HG02798 (cell line): ENCODE results near the gene RAVER1.
A peak's percentile ranks its signal among the peaks of the same experiment; 100 is the strongest.

Experiments
- ATAC-seq: cut with Tn5 transposase; IDR thresholded peaks from one replicate; pipeline ENCODE4 v1.9.1; 2021; ENCODE audit warnings: mild to moderate bottlenecking; ENCODE audit not compliant: unreplicated experiment, poor library complexity

Gene RAVER1

GRCh38 chr19:10321417-10321797 is 11.9 kb downstream of the RAVER1 start:
- no peak for ATAC-seq

DNA sequence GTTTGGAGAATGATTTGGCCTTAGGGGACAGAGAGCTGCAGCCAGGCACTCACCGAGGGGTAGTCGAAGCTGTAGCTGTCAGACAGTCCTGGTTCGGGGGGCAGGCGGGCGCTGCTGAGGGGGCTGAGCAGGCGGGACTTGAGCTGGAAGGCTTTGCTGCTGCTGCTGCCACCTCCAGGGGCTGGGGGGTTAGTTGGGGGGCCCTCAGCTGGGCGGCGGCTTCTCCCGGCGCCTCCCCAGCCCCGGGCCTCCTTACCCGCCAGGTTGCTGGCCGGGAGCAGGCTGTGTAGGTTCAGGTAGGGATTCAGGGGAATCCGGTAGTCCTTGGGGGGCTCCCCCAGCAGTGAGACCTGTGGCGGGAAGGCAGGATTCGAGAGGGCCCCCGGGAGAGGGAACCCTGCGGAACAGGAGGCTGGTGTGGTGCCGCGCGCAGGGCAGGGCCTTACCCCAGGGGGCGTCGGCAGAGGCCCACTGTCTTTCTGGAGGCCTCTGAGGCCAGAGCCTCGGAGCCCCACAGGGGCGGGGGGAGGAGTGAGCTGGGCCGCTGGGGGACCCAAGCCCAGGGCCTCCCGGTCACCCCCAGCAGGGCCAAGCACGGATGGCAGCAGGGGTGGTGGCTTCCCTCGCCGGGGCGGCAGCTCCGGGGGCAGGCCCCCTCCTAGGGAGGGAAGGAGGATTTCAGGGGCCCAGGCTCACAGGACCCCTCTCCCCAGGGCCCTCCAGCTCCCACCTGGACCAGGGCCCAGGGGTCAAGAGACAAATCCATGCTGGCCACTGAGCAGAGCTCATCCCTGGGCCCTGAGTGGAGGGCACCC is 12.5 kb downstream of the RAVER1 start:
- no peak for ATAC-seq

DNA sequence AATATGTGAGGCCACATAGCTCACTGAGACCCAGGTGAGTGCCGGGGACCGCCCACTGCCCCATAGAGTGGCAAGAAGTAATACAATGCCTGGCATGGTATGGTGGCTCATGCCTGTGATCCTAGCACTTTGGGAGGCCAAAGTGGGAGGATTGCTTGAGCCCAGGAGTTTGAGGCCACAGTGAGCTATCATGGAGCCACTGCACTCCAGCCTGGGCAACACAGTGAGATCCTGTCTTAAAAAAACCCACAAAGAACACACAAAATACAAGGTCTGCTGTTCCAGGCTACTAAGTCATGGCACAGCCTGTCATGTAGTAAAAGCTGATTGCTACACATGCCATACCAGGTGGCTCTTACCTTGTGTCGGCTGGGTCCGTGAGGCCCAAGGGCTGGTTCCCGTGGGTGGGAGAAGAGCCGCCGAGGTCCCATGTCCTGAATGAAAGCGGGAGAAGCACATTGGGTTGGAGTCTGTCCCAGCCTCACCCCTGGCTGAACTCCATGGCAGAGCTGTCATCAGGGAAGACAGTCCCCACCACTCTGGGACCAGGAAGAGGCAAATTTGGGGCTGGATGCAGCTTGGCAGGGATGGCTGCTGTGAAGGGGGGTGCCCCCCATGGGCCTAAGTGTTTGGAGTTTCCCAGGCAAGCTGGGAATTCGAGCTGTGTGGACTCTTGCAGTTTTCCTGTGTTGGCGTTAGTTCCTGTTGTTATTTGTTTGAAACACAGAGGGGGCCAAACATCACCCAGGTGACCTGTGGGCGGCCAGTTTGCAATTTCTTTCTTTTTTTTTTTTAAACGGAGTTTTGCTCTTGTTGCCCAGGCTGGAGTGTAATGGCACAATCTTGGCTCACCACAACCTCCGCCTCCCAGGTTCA is 14.3 kb downstream of the RAVER1 start:
- ATAC-seq = no peak

DNA sequence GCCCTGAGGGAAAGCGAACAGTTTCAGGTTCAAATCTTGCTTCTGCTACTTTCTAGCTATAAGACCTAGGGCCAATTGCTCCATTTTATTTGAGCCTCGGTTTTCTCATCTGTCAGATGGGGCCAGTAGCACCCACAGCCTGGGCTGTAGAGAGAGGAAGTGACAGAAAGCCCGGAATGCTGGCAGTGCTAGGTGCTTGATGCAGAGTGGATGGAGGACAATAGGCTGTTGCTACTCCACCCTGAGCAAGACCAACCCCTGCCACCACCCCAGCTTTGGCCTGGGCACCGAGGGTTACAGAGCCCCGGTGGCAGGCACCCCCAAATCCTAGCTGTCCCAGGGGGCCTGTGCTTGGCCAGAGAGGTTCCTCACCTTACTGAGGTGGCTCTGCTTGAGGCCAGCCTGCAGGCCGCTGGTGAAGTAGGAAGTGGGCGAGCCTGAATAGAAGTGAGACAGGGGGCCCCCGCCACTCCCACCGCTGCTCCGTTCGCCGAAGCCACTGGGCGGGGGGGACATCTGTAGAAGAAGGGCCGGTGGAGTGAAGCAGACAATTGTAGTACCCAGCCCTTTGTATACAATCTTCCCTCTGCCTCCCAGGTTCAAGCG is 15.4 kb downstream of the RAVER1 start:
- no peak for ATAC-seq

DNA sequence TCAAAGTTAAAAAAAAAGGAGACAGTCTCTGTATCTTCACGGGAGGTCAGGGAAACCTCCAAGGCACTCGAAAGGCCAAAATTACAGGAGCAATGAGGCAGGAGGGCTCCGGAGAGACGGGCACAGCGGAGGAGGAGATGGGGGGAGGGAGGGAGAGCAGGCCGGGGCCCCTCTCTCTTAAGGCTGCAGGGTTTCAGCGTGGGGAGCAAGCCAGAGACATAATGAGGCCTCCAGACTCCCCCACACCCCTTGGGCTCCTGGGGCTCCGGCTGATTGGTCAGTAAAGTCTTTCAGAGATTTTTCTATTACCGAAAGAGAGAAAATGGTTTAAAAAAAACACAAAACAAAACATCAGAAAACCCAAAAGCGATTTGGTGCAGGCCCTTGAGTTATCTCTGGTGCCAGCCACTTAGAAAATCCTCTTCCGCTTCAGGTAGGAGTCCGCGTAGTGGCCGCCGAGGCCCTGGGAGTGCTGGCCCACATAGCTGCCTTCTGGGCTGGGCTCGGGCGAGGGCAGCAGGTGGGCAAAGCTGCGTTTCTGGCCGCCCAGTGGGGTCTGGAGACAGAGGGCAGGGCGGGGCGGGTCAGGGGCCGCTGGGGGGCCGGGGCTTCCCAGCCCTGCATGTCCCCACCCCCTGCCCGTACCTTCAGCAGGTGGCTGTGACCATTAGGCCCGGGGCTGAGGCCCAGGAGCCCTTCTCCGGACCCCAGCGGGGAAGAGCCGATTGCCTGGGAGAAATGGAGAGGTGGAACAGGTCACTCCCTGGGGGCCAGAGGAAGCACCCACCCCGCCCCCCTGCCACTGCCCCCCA is 16.1 kb downstream of the RAVER1 start:
- ATAC-seq = no peak

GRCh38 chr19:10316229-10317044 is 16.9 kb downstream of the RAVER1 start:
- ATAC-seq = peak; percentile 6

GRCh38 chr19:10315335-10316214 is 17.8 kb downstream of the RAVER1 start, which contains the start of gene FDX2:
TSS of gene FDX2 (minus strand) at chr19:10316015. CDS start at chr19:10315996, 19 bp downstream.
- ATAC-seq = peak; percentile 77

- no peak for ATAC-seq
Observed at GRCh38 chr19:10309423-10309822, 23.9 kb downstream of the RAVER1 start, which contains the start of gene ZGLP1. TSS of gene ZGLP1 (minus strand) at chr19:10309815.

DNA sequence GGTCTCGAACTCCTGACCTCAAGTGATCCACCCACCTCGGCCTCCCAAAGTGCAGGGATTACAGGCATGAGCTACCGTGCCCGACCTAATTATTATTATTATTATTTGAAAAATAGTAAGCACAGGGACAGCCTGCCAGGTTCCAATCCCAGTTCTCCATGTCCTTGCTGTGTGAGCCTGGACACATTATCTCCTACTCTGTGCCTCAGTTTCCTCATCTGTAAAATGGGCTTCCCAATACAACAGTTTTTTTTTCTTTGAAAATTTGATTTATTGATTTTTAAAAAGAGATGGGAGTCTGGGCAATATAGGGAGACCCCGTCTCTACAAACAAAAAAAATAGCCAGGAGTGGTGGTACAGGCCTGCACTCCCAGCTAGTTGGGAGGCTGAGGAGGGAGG is 27.0 kb downstream of the RAVER1 start:
- ATAC-seq = no peak

GRCh38 chr19:10305139-10305806 is 28.1 kb downstream of the RAVER1 start:
- ATAC-seq = no peak

DNA sequence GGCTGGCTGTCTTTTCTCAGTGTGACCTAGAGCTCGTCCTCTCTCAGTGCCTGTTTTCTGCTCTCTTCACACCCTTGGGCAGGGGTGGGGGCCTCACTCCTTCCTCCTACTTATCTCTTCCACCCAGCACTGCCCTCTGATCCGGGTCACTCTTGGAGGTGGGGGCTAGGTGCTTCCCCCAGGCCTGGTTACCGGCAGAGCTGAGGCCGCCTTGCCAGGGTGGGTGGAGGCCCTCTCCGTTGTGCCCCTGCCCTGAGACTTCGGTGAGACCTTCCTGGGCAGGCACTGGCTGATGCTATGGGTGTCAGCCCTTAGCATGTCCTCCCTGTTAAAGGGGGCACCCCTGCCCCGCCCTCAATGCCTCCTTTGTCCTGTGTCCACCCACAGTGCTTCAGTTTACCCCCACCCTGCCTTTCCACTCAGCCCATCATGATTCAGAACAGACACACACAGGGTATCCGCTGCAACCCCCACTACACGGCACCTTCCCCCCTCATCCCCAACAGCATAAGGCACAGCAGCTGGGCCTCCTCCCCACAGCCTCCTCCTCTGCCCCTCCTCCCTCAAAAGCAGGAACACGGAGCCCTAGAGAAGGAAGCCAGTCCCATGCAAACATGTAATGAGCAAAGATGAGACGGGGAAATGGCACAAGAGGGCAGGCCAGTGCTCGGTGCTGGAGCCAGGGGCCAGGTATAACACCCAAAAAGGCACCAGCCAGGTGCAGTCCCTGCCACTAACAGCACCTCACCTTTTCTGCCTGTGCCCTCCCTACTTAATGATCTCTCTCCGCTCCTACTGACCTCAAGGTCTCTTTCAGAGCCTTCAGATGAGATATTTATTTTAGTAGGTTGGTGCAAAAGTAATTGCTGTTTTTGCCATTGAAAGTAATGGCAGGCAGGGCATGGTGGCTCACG is 33.5 kb downstream of the RAVER1 start:
- no peak for ATAC-seq

- no peak for ATAC-seq
Observed at GRCh38 chr19:10295847-10296591, 37.3 kb downstream of the RAVER1 start.

- peak; percentile 48 for ATAC-seq
Observed at GRCh38 chr19:10295305-10295846, 38.0 kb downstream of the RAVER1 start.

DNA sequence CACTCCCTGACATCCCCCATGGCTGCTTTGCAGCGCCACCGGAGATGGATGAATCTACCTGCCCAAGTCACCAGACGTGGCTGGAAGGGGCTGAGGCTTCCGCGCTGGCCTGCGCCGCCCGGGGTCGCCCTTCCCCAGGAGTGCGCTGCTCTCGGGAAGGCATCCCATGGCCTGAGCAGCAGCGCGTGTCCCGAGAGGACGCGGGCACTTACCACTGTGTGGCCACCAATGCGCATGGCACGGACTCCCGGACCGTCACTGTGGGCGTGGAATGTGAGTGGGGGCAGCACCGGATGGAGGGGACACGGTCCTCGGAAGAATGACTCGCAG is 39.0 kb downstream of the RAVER1 start:
- ATAC-seq = no peak

- no peak for ATAC-seq
Observed at GRCh38 chr19:10293637-10294367, 39.5 kb downstream of the RAVER1 start.
